B cell (primary cell): ENCODE results near the gene ALPL. TPM values are rescaled to one million over a fixed set of nuclear protein-coding genes. Genes with fewer than 3 reads are reported as not detected.

Experiments
- ATAC-seq: fragments of 200-7000 bp; cut with Tn5 transposase; one replicate; pipeline ENCODE4 v1.10.0; 2021; ENCODE audit warnings: low read depth, mild to moderate bottlenecking, moderate number of reproducible peaks, moderate library complexity
- CTCF ChIA-PET: fragments of 350-600 bp; sonication (Branson Sonifier 250); formaldehyde crosslinking; loops from one replicate; lab custom pipeline; 2021; ENCODE audit warnings: antibody characterized with exemption, inconsistent platforms; lab: Charles Lee
- POLR2A ChIA-PET: fragments of 350-600 bp; sonication (Branson Sonifier 250); formaldehyde crosslinking; loops from one replicate; lab custom pipeline; 2021; ENCODE audit warnings: antibody characterized with exemption; lab: Charles Lee
- DNase-seq: peaks from one replicate; pipeline ENCODE4 v3.0.0; 2013
- H2AFZ ChIP-seq: 2 replicates; pipeline ENCODE4 v1.6.1; 2012; ENCODE audit warnings: mild to moderate bottlenecking, low read depth, low read length; ENCODE audit not compliant: insufficient read depth, poor library complexity, severe bottlenecking
- H3K27ac ChIP-seq, 2 donors: 1 replicate in 1 of 2; 2 replicates in 1 of 2; pipeline ENCODE4 v1.5.1; 2012 to 2013; ENCODE audit warnings: low read length in 2 of 2, mild to moderate bottlenecking in 2 of 2, moderate library complexity in 1 of 2
- H3K27me3 ChIP-seq, 4 experiments: fragments of 200-600 bp in 1 of 4; sonication (generic) in 1 of 4; replicated peaks in 1 of 4; 1 replicate in 2 of 4; 2 replicates in 2 of 4; pipeline versions ENCODE4 v1.6.1 to v1.7.0; 2013 to 2016; ENCODE audit warnings: low read length in 3 of 4, mild to moderate bottlenecking in 2 of 4, mixed read lengths in 1 of 4, moderate library complexity in 1 of 4; ENCODE audit not compliant: insufficient read depth in 4 of 4, control insufficient read depth in 3 of 4; ENCODE audit errors: control extremely low read depth in 1 of 4
- H3K36me3 ChIP-seq, 2 experiments: replicated peaks in 1 of 2; 1 replicate in 1 of 2; 2 replicates in 1 of 2; pipeline versions ENCODE4 v1.6.1 to v1.7.1; 2013; ENCODE audit warnings: low read length in 1 of 2; ENCODE audit not compliant: insufficient read depth in 2 of 2, control insufficient read depth in 1 of 2; ENCODE audit errors: control extremely low read depth in 1 of 2, extremely low read depth in 1 of 2
- H3K4me1 ChIP-seq, 2 donors: fragments of 200-600 bp in 1 of 2; sonication (generic) in 1 of 2; 1 replicate in 1 of 2; 2 replicates in 1 of 2; pipeline versions ENCODE4 v1.5.1 to v1.6.1; 2013 to 2017; ENCODE audit warnings: low read length in 2 of 2; ENCODE audit not compliant: control insufficient read depth in 2 of 2, insufficient read depth in 2 of 2
- H3K4me2 ChIP-seq: replicated peaks from 2 replicates; pipeline ENCODE3; 2012; ENCODE audit warnings: mild to moderate bottlenecking, low read depth, low read length; ENCODE audit not compliant: poor library complexity, severe bottlenecking
- H3K4me3 ChIP-seq, 5 experiments: fragments of 200-600 bp in 1 of 5; sonication (generic) in 1 of 5; 1 replicate in 3 of 5; 2 replicates in 2 of 5; pipeline versions ENCODE4 v1.5.1 to v1.7.0; 2011 to 2016; ENCODE audit warnings: low read length in 4 of 5, mild to moderate bottlenecking in 4 of 5, low read depth in 2 of 5, control low read depth in 1 of 5, moderate library complexity in 1 of 5; ENCODE audit not compliant: insufficient read depth in 1 of 5; ENCODE audit errors: control extremely low read depth in 1 of 5, extremely low read depth in 1 of 5
- H3K79me2 ChIP-seq: fragments of 200-600 bp; sonication (generic); one replicate; pipeline ENCODE4 v1.6.0; 2016; ENCODE audit warnings: low read length; ENCODE audit not compliant: control insufficient read depth, insufficient read depth
- H3K9ac ChIP-seq: fragments of 200-600 bp; sonication (generic); 2 replicates; pipeline ENCODE4 v1.6.1; 2017; ENCODE audit warnings: mild to moderate bottlenecking, low read length, moderate library complexity
- H3K9me3 ChIP-seq, 3 donors: one replicate each; pipeline versions ENCODE4 v1.6.1 to v1.7.1; 2013; ENCODE audit warnings: low read length in 2 of 3; ENCODE audit not compliant: control insufficient read depth in 2 of 3, insufficient read depth in 1 of 3; ENCODE audit errors: control extremely low read depth in 1 of 3
- H4K20me1 ChIP-seq: 2 replicates; pipeline ENCODE4 v1.6.0; 2012; ENCODE audit warnings: mild to moderate bottlenecking, low read length; ENCODE audit not compliant: insufficient read depth, control insufficient read depth, poor library complexity, severe bottlenecking
- H3K27ac Mint-ChIP-seq: one replicate; pipeline ENCODE4 v1.8.0; 2021; ENCODE audit warnings: mixed read lengths
- H3K27me3 Mint-ChIP-seq: one replicate; pipeline ENCODE4 v1.8.0; 2021; ENCODE audit warnings: mixed read lengths
- H3K4me1 Mint-ChIP-seq: one replicate; pipeline ENCODE4 v1.8.0; 2021; ENCODE audit warnings: mixed read lengths
- H3K4me3 Mint-ChIP-seq: one replicate; pipeline ENCODE4 v1.8.0; 2021; ENCODE audit warnings: mixed read lengths
- H3K9me3 Mint-ChIP-seq: one replicate; pipeline ENCODE4 v1.8.0; 2022; ENCODE audit warnings: mixed read lengths; ENCODE audit not compliant: insufficient read depth
- EZH2 ChIP-seq: IDR thresholded peaks from 2 replicates; pipeline ENCODE4 v1.6.1; 2012; ENCODE audit warnings: borderline replicate concordance, low read depth, mild to moderate bottlenecking, moderate library complexity, low read length; ENCODE audit not compliant: insufficient read depth, poor library complexity, severe bottlenecking
- WGBS: methylation state at CpG from one replicate; pipeline ENCODE4 v1.1.5; 2013; ENCODE audit warnings: missing lambda C conversion rate; ENCODE audit not compliant: insufficient coverage; 5-methylcytosine and 5-hydroxymethylcytosine counted together
- intact Hi-C: fragments of 100-400 bp; cut with micrococcal nuclease; formaldehyde crosslinking; loops from one replicate; pipeline ENCODE4 v1.10.0; 2022
- polyA plus RNA-seq: library from polyadenylated mRNA; depleted of rRNA; stranded (reverse); fragments of >200 nt; gene quantifications from 2 replicates; pipeline ENCODE4 v1.2.3, GENCODE V29; 2012
- total RNA-seq, 2 donors: library from RNA; stranded (reverse); fragments of 120-200 nt in 1 of 2; gene quantifications; 1 replicate in 1 of 2; 2 replicates in 1 of 2; pipeline versions ENCODE4 v1.2.3 to v1.2.4, GENCODE V29; 2013 to 2022
- TF ChIP-seq, protein P1 (sequence below): fragments of 200-600 bp; IDR thresholded peaks from one replicate; pipeline ENCODE4 v1.8.0; 2022; ENCODE audit warnings: antibody characterized with exemption, mild to moderate bottlenecking

Gene ALPL
- total and polyA plus RNA-seq, 2 donors (not counting 1 experiment from before 2014, with no cell fraction given), result 1.6 to 12.2 TPM

DNA sequence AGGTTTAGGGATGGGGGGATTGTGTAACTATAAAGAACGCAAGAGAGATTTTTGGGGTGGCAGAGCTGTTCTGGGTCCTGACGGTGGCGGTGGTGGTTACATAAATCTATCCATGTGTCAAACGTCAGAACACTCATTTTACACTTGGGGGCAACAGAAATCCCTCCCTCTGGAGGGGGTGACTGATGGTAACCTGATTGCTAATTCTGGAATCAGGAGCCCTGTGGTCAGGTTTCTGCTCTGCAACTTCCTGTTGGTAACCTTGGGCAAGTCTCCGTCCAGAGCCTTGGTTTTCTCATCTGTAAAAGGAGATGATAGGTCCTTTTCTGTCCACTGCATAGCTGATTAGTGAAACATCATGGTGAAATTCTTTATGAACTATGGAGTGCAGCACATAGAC is 40.9 kb downstream of the ALPL start:
- DNase-seq, result no peak
- no peaks in the 10 kb centered on the region for H3K9me3 Mint-ChIP-seq
- Histone ChIP-seq H3K27me3 (peaks cover 0 to 7% (median 0%) of the 10 kb centered on the region in 4 experiments), H4K20me1 (no peaks in the 10 kb centered on the region), H3K4me2 (no peak overlapping the region), H3K36me3 (no peaks in the 10 kb centered on the region), H3K79me2 (no peaks in the 10 kb centered on the region), H3K4me3 (no peak overlapping the region), H3K9ac (no peak overlapping the region), H3K27ac (no peak overlapping the region), H2AFZ (no peak overlapping the region), H3K4me1 (peaks cover 5 to 7% of the 10 kb centered on the region in 2 donors), H3K9me3 (no peaks in the 10 kb centered on the region)
- POLR2A ChIA-PET, result no interaction called here
- H3K27me3 Mint-ChIP-seq, result peaks cover 9% of the 10 kb centered on the region
- intact Hi-C loops, result no loop called here
- H3K27ac Mint-ChIP-seq, result no peak overlapping the region
- TF ChIP-seq, protein P1, sequence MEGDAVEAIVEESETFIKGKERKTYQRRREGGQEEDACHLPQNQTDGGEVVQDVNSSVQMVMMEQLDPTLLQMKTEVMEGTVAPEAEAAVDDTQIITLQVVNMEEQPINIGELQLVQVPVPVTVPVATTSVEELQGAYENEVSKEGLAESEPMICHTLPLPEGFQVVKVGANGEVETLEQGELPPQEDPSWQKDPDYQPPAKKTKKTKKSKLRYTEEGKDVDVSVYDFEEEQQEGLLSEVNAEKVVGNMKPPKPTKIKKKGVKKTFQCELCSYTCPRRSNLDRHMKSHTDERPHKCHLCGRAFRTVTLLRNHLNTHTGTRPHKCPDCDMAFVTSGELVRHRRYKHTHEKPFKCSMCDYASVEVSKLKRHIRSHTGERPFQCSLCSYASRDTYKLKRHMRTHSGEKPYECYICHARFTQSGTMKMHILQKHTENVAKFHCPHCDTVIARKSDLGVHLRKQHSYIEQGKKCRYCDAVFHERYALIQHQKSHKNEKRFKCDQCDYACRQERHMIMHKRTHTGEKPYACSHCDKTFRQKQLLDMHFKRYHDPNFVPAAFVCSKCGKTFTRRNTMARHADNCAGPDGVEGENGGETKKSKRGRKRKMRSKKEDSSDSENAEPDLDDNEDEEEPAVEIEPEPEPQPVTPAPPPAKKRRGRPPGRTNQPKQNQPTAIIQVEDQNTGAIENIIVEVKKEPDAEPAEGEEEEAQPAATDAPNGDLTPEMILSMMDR, result no peak
- TF ChIP-seq EZH2, result no peak
- 0% methylated on average over 1 of the region's 5 CpGs for WGBS
- peaks cover 6% of the 10 kb centered on the region for H3K4me1 Mint-ChIP-seq
- no peak for ATAC-seq
- no peak overlapping the region for H3K4me3 Mint-ChIP-seq
- CTCF ChIA-PET, result no interaction called here

DNA sequence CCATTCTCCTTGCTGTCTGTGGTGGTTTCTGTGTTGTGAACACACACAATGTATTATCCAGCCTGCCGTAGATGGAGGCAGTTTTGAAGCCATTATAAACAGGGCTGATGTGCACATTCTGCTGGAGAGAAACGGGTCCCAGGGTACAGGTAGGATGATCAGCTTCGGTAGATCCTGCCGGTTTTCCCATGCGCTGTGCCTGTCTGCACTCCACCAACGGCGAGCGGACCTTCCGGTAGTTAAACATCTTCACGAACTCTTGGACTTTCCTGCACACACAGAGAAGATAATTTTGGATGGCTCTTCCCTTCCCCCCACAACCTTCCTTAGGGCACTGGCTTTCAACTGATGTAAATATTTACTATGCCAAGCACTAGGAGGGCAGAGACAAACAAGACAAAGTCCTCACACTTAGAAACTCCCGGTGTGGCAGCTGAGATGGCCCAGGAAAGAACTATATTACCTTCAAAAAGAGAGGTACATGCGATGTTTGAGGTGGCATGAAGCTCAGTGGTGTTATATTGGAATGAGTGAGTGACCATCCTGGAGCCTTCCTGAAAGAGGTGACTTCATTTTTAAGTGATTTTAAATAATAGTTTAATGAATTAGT is 41.7 kb downstream of the ALPL start:
- H3K4me2 ChIP-seq, result no peak overlapping the region
- POLR2A ChIA-PET, result no interaction called here
- H3K27me3 ChIP-seq, result peaks cover 0 to 7% (median 0%) of the 10 kb centered on the region in 4 experiments
- intact Hi-C loops, result no loop called here
- no peaks in the 10 kb centered on the region for H3K36me3 ChIP-seq
- WGBS, result 90% methylated on average over 10 of the region's 12 CpGs
- no peak overlapping the region for H3K9ac ChIP-seq
- Mint-ChIP-seq H3K27me3 (peaks cover 11% of the 10 kb centered on the region), H3K4me1 (peaks cover 6% of the 10 kb centered on the region), H3K27ac (no peak overlapping the region), H3K9me3 (no peaks in the 10 kb centered on the region), H3K4me3 (no peak overlapping the region)
- CTCF ChIA-PET, result no interaction called here
- TF ChIP-seq, protein P1, result no peak
- TF ChIP-seq EZH2, result no peak
- no peak overlapping the region for H3K4me3 ChIP-seq
- H2AFZ ChIP-seq, result no peak overlapping the region
- DNase-seq (no peak), ATAC-seq (no peak)
- H3K79me2 ChIP-seq, result no peaks in the 10 kb centered on the region
- peaks cover 5 to 7% of the 10 kb centered on the region in 2 donors for H3K4me1 ChIP-seq
- H3K27ac ChIP-seq, result no peak overlapping the region
- no peaks in the 10 kb centered on the region for H3K9me3 ChIP-seq
- H4K20me1 ChIP-seq, result no peaks in the 10 kb centered on the region
